ENCODE results near the gene AFDN. TPM values are rescaled to one million over a fixed set of nuclear protein-coding genes. Genes with fewer than 3 reads are reported as not detected.

Gene AFDN
- polyA plus RNA-seq, 1 experiment: 20.4 TPM

DNA sequence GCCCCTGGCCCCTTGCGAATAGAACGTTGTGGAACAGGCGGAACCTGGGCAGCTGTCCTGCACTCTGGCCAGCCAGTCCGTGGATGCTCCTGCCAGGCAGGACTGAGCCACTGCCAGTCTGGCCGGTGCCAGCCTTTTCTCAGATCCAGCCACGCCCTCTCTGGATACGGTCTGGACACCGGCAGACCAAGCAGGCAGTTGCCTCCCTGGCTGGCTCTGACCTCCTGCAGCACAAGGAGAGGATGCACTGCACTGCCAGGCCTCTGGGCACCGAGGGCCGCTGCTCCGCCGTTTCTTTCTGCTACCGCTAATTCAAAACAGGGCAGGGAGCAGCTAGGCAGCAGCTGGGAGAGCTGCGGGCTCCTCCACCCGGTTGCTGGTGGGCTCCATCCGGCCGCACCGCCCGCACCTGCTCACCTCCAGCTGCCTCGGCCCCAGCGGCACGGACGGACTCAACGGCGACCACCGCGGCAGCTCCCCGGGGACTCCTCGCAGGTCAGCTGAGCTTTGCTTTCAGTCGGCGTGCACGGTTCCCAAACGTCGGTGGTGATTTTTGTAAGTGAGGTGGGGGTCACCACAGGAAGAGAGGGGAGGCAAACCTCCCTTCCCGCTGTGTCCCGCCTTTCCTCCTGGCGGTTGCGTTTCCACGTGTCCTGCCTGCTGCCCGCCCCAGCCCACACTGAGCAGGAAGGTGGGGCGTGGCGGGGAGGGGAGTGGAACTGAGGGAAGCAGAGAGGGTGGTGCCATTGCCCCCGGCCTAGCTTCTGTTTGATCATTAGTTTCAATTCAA lies 30.3 kb upstream of the AFDN start:
- Histone ChIP-seq H3K27me3 (ENCODE audit: control insufficient read depth, insufficient read depth, low read length) (no peaks in the 10 kb centered on the region), H3K4me3 (ENCODE audit: low read depth, low read length) (no peak overlapping the region), H3K36me3 (ENCODE audit: control insufficient read depth, insufficient read depth, low read length) (no peaks in the 10 kb centered on the region)
- ChIA-PET POLR2A (no interaction called here), CTCF (no interaction called here)
- no peak for DNase-seq (ENCODE audit: low read depth)
- TF ChIP-seq, protein P1, sequence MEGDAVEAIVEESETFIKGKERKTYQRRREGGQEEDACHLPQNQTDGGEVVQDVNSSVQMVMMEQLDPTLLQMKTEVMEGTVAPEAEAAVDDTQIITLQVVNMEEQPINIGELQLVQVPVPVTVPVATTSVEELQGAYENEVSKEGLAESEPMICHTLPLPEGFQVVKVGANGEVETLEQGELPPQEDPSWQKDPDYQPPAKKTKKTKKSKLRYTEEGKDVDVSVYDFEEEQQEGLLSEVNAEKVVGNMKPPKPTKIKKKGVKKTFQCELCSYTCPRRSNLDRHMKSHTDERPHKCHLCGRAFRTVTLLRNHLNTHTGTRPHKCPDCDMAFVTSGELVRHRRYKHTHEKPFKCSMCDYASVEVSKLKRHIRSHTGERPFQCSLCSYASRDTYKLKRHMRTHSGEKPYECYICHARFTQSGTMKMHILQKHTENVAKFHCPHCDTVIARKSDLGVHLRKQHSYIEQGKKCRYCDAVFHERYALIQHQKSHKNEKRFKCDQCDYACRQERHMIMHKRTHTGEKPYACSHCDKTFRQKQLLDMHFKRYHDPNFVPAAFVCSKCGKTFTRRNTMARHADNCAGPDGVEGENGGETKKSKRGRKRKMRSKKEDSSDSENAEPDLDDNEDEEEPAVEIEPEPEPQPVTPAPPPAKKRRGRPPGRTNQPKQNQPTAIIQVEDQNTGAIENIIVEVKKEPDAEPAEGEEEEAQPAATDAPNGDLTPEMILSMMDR (IDR thresholded peaks at IDR 0.05; ENCODE audit: insufficient read depth, low read depth, low read length): no peak

- Histone ChIP-seq H3K36me3 (ENCODE audit: control insufficient read depth, insufficient read depth, low read length) (no peaks in the 10 kb centered on the region), H3K27me3 (ENCODE audit: control insufficient read depth, insufficient read depth, low read length) (no peaks in the 10 kb centered on the region), H3K4me3 (ENCODE audit: low read depth, low read length) (no peak overlapping the region)
- CTCF ChIA-PET: no interaction called here
- TF ChIP-seq, protein P1 (IDR thresholded peaks at IDR 0.05; ENCODE audit: insufficient read depth, low read depth, low read length): no peak
- no peak for DNase-seq (ENCODE audit: low read depth)
- POLR2A ChIA-PET: no interaction called here
These were observed 29.7 kb upstream of the AFDN start for GRCh38 chr6:167797011-167797471.

DNA sequence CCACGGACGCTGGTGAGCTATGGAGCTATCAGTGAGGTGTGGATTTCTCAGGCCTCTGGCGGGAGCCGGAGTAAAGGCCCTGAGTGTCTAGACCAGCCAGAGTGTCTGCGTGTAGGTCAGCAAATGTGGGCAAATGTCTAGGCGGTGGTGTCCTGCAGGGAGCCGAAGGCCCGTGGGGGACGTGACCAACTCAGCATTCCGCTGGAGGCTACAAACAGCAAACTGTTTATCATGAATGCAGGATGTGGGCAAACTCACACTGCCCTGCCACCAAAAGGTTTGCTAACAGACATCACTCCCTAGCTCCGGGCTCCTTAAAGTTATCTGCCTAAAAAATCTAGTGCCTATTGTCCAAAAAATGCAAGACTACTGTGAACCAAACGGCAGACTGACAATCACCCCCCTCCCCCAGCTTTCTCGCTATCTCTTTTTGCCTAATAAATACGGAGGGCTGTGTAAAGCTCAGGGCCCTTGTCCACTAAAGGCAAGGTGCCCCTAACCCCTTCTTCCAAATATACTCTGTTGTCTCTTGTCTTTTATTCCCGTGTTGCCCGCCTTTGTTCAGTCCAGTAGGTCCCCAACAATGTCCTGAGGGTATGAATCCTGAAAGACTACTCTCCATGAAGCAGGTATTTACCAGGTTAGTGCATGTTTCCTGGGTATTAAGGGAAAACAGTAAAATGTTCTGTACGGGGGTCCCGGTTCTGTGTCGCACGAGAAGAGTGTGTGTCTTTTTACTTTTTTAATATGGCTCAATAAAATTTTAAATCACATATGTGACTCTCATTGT lies 29.0 kb upstream of the AFDN start:
- ChIA-PET POLR2A (no interaction called here), CTCF (no interaction called here)
- TF ChIP-seq, protein P1 (IDR thresholded peaks at IDR 0.05; ENCODE audit: insufficient read depth, low read depth, low read length): no peak
- H3K27me3 ChIP-seq (ENCODE audit: control insufficient read depth, insufficient read depth, low read length): no peaks in the 10 kb centered on the region
- no peak for DNase-seq (ENCODE audit: low read depth)
- H3K4me3 ChIP-seq (ENCODE audit: low read depth, low read length): no peak overlapping the region
- H3K36me3 ChIP-seq (ENCODE audit: control insufficient read depth, insufficient read depth, low read length): no peaks in the 10 kb centered on the region

DNA sequence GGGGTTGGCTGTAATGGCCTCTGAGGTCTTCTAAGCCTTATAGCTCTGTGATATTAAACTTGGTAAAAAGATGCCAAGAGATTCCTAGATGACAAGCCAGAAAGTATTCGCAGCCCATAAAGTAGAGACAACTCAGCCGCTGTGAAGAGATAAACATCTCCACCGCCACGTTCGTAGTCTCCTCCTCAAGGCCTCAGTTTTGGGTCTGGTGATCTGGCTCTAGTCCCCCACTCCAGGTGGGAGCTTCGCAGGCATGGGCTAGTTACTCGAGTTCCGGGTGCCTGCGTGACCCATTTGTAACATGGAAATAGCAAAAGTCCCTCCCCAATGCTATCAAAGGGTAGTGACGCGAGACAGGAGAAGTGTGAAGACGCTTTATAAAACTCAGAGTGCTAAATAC lies 28.3 kb upstream of the AFDN start:
- Histone ChIP-seq H3K4me3 (ENCODE audit: low read depth, low read length) (no peak overlapping the region), H3K36me3 (ENCODE audit: control insufficient read depth, insufficient read depth, low read length) (no peaks in the 10 kb centered on the region), H3K27me3 (ENCODE audit: control insufficient read depth, insufficient read depth, low read length) (no peaks in the 10 kb centered on the region)
- TF ChIP-seq, protein P1 (IDR thresholded peaks at IDR 0.05; ENCODE audit: insufficient read depth, low read depth, low read length): no peak
- POLR2A ChIA-PET: no interaction called here
- DNase-seq (ENCODE audit: low read depth): no peak
- CTCF ChIA-PET: no interaction called here

DNA sequence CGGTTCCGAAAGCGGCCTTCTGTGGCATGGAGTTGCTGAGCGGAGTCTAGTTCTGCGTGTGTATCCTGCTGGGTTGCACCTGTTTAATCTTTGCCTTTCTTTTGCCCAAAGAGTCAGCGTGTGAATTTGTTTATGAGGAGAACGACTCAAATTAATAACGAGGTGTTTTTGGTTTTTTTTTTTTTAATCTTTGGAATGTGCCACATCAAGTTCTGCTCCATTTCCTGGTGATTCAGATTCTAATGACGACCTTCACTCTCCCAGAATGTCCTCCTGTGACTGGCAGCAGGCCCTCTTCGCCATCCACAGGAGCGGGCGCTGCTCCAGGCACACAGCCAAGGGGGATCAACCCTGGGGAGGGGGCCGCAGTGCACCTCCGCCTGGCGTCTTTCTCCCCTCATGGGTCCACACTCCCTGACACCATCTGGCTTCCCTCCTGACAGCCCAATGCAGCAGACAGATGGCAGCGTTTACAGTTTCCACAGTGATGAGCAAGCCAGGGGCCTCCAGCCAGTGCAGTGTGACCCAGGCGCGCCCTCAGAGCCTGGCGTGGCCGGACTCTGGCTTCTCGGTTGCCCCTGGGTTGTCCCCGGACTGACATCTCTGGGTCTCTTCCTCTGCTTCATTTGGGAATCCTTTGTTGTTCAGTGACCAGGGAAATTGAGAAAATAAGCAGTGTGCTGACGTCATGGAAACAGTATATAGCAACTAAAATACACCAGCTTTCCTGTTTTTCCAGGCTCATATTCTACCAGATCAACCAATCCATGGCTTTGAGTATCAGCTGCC lies 27.5 kb upstream of the AFDN start:
- Histone ChIP-seq H3K4me3 (ENCODE audit: low read depth, low read length) (no peak overlapping the region), H3K27me3 (ENCODE audit: control insufficient read depth, insufficient read depth, low read length) (no peaks in the 10 kb centered on the region), H3K36me3 (ENCODE audit: control insufficient read depth, insufficient read depth, low read length) (no peaks in the 10 kb centered on the region)
- ChIA-PET CTCF (no interaction called here), POLR2A (no interaction called here)
- TF ChIP-seq, protein P1 (IDR thresholded peaks at IDR 0.05; ENCODE audit: insufficient read depth, low read depth, low read length): no peak
- no peak for DNase-seq (ENCODE audit: low read depth)
